ENCODE data around the gene FA2H.

Gene FA2H

DNA sequence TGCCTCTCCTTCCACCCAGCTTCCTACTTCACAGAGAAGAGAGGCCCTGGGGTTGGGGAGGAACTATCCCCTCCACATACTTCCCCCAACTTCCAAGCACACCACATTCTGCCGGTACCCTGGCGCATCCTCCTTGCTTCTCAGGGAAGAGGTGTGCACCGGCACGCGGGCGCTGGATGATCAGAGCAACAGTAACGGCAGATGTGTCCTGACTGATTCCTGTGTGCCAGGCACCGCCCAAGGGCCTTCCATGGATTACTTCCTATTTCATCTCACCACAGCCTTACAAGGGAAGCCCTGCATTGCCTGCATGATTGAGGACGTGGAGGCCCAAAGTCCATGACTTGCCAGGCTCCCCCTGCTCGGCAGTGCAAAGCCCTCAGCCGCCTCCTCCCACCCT lies 52.9 kb downstream of the FA2H start:
- no peak for DNase-seq (ENCODE audit: low read depth)

GRCh38 chr16:74720579-74720978 lies 54.0 kb downstream of the FA2H start:
- DNase-seq (ENCODE audit: low read depth) = no peak

GRCh38 chr16:74718741-74719610 lies 55.6 kb downstream of the FA2H start:
- no peak for DNase-seq (ENCODE audit: low read depth)

DNA sequence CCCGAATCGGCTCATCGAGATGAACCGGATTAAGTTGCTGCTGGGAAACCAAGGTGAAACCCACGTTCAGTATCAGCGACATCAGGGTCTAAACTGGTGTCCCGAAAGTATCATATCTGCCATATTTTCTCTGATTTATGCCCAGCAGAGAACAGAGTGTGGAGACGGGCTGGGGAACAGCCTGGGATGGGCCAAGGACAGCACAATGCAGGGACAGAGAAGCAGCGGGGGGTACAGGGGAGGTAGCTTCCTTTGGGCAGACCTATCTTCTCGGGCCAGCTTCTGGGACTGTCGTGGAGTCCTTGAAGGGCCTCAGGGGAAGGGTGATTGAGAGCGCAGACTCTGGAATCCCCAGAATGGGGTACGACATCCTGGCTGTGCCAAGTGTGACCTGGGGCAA lies 56.5 kb downstream of the FA2H start:
- DNase-seq (ENCODE audit: low read depth) = no peak

DNA sequence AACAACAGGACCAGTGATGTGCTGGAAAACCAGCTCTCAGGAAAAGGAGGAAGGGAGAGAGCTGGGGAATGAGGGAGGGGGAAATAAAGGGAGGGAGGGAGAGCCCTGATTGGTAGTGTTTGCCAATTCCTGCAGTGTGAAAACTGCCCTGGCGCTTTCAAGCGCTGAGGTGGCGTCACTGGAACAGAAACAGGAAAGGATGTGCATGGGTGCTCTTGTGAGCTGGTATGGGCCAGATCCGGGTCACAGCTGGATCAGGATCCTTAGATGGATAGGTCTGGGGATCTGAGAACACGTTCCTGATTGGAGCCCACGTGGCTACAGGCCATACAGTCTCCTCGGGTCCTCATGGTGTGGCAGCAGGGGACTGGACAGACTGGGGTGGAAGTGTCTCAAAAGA lies 57.3 kb downstream of the FA2H start:
- DNase-seq (ENCODE audit: low read depth) = no peak

GRCh38 chr16:74716355-74716754 lies 58.3 kb downstream of the FA2H start:
- no peak for DNase-seq (ENCODE audit: low read depth)

- DNase-seq (ENCODE audit: low read depth) = no peak
Observed at GRCh38 chr16:74713876-74714275, 60.7 kb downstream of the FA2H start.

GRCh38 chr16:74713325-74713724 lies 61.3 kb downstream of the FA2H start:
- DNase-seq (ENCODE audit: low read depth) = no peak

DNA sequence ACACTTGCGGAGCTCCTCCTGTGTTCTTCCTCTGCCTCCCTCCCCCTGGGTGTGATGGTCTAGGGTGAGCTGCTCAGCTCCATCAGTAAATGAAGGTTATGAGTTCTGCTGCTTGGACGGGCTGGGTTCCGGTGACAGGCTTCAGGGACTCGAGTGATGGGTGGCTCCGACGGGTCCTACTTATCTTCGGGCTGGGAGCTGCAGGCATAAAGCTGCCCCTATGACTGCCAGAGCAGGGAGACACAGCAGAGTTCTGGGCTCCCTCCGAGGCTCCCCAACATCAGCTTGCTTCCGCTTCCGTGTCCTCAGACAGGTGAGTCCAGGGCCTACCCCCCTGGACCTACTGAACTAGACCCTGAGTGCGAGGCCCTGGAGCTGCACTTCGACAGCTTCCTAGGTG lies 62.7 kb downstream of the FA2H start:
- no peak for DNase-seq (ENCODE audit: low read depth)

DNA sequence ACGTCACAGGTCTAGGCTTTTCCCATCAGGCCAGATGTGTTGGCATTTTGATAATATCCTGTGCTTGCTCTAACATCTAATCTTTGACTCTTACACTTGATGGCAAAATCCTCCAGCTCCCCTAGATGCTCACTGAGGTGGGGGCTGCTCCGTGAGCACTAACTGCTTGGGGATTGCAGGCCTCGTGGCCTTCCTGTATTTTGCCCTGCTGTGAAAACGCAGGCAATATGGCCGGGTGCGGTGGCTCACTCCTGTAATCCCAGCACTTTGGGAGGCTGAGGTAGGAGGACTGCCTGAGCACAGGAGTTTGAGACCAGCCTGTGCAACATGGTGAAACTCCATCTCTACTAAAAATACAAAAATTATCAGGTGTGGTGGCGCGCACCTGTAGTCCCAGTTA lies 64.2 kb downstream of the FA2H start:
- DNase-seq (ENCODE audit: low read depth) = no peak

DNA sequence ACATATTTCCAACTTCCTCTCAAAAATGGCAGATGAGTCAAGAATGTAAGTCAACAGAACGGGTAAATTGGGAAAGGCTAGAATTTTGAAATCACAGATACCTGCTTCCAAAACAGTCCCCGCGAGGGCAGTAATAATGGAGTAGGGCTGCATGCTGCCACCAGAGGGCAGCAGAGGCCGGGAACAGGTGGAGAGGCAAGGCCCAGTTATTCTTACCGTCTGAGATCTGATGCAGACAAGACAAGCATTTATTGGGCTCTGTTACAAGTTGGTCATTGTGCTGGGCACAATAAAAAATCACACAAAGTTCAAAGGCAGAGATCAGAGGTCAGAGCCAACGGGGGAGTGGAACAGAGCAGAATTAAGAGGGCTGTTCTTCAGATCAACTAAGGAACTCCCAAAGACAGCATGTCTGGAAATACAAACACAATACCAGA lies 65.2 kb downstream of the FA2H start:
- DNase-seq (ENCODE audit: low read depth) = peak; percentile 36

- DNase-seq (ENCODE audit: low read depth) = no peak
Observed at GRCh38 chr16:74700438-74701225, 74.0 kb downstream of the FA2H start, which contains the start of gene MLKL. Gene MLKL (minus strand): TSS chr16:74700862. CDS start chr16:74695757, 5,105 bp downstream.

DNA sequence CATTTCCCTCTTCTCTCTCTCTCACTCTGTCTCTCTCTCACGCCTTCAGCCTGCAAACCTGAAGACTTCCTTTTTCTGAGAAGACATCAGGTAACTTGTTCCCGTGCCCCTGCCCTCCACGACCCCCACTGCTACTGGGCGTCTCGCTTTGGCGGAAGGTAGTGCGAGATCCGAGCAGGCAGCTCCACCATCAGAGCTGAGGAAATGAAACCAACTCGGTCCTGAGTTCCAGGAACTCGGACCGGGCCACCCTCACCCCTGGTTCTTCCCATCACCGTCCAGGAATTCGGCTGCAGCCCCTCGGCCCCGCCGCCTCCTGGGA lies 74.5 kb downstream of the FA2H start:
- no peak for DNase-seq (ENCODE audit: low read depth)

DNA sequence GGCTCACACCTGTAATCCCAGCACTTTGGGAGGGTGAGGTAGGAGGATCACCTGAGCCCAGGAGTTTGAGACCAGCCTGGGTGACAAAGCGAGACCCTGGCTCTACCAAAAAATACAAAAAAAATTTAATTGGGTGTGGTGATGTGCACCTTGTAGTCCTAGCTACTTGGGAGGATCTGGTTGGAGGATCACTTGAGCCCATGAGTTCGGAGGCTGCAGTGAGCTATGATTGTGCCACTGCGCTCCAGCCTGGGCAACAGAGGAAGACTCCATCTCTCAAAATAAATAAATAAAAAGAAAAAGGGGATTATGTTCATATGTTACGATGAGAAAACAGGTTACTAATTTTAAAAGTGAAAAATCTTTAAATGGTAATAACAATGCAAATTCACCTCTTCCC lies 75.0 kb downstream of the FA2H start:
- DNase-seq (ENCODE audit: low read depth) = no peak

GRCh38 chr16:74698222-74698621 lies 76.4 kb downstream of the FA2H start:
- DNase-seq (ENCODE audit: low read depth) = no peak

DNA sequence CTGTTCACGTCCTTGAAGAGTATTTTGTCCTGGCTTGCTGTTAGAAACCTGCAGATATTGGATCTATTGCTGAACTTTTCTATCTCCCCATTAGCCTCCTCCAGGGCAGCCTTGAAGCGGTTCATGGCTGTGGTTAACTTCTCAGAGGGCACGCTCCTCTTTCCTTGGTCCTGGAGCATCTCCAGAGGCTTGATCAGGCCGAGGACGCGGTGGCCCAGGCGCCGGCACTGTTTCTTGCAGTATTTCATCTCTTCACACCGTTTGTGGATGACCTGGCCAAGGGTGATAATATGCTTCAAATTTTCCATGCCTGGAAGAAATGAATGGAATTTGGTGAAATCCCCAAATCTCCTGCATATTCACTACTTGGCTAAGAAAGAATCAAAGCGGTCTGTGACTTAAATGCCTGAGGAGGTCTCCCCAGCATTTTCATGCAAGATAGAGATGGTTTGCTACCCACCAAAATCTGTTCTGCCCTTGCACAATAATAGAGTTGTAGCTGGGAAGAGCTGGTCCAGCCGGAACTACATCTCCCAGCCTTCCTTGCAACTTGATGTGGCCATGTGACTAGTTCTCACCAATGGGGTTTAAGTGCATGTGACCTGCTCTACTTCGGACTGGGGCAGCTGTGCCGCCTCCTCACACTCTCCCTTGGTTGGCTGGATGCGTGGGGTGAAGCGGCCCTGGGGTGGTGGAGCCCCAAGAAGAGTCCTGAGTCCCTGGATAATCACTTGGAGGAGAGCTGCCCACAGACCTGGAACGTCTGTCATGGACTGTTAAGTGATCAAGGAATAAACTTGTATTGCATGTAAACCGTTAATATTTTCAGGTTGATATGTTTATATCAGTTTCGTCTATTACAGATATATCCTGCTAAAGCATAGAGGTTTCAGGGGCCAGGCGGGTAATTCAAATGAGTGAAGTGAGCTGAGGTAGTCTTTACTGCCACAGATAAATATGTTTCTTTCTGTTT lies 78.9 kb downstream of the FA2H start:
- peak; percentile 72 for DNase-seq (ENCODE audit: low read depth)

- DNase-seq (ENCODE audit: low read depth) = no peak
Observed at GRCh38 chr16:74691093-74691855, 83.3 kb downstream of the FA2H start.

- DNase-seq (ENCODE audit: low read depth) = no peak
Observed at GRCh38 chr16:74682556-74682955, 92.1 kb downstream of the FA2H start.

DNA sequence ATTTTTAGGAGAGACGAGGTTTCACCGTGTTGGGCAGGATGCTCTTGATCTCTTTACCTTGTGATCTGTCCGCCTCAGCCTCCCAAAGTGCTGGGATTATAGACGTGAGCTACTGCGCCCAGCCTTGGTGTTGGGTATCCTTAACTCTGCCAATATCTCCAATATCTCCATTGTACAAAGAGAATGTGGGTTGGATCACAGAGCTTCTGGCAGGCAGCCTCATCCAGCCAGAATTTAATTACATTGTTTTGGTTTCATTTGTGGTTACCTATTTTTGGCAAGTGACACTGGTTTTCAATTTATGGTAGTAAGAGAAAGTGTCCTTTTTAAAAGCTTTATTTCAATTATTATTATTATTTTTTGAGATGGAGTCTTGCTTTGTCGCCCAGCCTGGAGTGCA lies 93.9 kb downstream of the FA2H start:
- DNase-seq (ENCODE audit: low read depth) = no peak

GRCh38 chr16:74679983-74680382 lies 94.6 kb downstream of the FA2H start:
- DNase-seq (ENCODE audit: low read depth) = no peak

GRCh38 chr16:74677868-74678267 lies 96.8 kb downstream of the FA2H start:
- DNase-seq (ENCODE audit: low read depth) = no peak
